Measurements from ENCODE around the gene MCCD1.
A peak's percentile ranks its signal among the peaks of the same experiment; 100 is the strongest.

The MCCD1 gene

DNA sequence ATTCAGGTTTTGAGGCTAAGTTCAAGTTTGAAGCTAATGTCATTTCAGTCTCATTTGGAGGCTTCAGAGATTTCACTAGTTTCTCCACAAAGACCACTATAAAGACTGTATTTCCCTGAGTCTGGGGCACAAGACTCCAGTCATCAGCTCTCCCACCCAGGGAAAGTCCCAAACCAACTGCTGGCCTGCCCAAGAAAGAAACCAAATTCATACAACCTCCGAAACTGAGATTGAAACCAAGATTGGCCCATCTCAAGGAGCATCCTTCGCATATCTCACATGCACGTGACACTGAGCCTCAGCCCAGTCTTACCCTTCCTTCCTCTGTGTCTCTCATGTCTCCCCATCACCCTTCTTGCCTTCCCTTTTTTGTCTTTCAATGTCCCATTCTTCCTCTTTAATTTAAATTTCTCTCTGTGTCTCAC is 39.8 kb downstream of the MCCD1 start:
- Histone ChIP-seq H3K9me3 (ENCODE audit: severe bottlenecking) (no peaks in the 10 kb centered on the region), H3K36me3 (no peaks in the 10 kb centered on the region), H3K4me3 (ENCODE audit: low read depth, low read length) (no peak overlapping the region), H3K27me3 (ENCODE audit: insufficient read depth, low read depth, severe bottlenecking) (no peaks in the 10 kb centered on the region), H3K27ac (no peak overlapping the region)
- TF ChIP-seq, protein P1, sequence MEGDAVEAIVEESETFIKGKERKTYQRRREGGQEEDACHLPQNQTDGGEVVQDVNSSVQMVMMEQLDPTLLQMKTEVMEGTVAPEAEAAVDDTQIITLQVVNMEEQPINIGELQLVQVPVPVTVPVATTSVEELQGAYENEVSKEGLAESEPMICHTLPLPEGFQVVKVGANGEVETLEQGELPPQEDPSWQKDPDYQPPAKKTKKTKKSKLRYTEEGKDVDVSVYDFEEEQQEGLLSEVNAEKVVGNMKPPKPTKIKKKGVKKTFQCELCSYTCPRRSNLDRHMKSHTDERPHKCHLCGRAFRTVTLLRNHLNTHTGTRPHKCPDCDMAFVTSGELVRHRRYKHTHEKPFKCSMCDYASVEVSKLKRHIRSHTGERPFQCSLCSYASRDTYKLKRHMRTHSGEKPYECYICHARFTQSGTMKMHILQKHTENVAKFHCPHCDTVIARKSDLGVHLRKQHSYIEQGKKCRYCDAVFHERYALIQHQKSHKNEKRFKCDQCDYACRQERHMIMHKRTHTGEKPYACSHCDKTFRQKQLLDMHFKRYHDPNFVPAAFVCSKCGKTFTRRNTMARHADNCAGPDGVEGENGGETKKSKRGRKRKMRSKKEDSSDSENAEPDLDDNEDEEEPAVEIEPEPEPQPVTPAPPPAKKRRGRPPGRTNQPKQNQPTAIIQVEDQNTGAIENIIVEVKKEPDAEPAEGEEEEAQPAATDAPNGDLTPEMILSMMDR (IDR thresholded peaks at IDR 0.05; ENCODE audit: low read depth, low read length): no peak
- DNase-seq: no peak

DNA sequence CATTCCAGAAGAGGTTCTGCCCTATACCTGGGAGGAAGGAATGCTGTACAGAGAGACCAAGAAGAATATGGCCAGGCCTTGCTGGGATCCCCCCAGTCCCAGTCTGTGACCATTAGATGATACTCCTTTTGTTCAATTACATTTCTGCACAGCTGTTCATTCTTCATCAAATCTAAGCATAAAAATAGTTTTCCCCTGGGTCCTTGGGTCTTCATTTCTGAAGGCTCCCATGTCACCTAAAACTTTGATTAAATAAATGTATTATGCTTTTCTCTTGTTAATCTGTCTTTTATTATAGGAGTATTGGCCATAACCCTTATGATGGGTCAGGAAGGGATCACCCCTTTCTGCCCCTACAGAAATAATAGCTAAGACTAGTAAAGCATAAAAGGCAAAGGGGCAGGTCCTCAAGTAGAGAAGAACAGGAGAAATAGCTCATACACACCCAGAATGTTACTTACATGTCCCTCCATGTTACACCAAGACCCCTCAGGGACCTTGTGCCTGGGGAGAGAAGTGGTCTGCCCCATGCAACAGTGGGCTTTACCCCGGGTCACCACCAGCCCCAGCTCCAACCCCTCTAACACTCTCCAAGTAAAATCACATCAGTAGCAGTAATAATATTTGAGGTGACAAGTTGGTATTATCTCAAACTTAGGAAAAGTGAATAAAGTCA is 41.2 kb downstream of the MCCD1 start:
- no peaks in the 10 kb centered on the region for H3K27me3 ChIP-seq (ENCODE audit: insufficient read depth, low read depth, severe bottlenecking)
- H3K27ac ChIP-seq: no peak overlapping the region
- H3K4me3 ChIP-seq (ENCODE audit: low read depth, low read length): no peak overlapping the region
- H3K36me3 ChIP-seq: no peaks in the 10 kb centered on the region
- no peaks in the 10 kb centered on the region for H3K9me3 ChIP-seq (ENCODE audit: severe bottlenecking)
- no peak for DNase-seq
- TF ChIP-seq, protein P1 (IDR thresholded peaks at IDR 0.05; ENCODE audit: low read depth, low read length): no peak

DNA sequence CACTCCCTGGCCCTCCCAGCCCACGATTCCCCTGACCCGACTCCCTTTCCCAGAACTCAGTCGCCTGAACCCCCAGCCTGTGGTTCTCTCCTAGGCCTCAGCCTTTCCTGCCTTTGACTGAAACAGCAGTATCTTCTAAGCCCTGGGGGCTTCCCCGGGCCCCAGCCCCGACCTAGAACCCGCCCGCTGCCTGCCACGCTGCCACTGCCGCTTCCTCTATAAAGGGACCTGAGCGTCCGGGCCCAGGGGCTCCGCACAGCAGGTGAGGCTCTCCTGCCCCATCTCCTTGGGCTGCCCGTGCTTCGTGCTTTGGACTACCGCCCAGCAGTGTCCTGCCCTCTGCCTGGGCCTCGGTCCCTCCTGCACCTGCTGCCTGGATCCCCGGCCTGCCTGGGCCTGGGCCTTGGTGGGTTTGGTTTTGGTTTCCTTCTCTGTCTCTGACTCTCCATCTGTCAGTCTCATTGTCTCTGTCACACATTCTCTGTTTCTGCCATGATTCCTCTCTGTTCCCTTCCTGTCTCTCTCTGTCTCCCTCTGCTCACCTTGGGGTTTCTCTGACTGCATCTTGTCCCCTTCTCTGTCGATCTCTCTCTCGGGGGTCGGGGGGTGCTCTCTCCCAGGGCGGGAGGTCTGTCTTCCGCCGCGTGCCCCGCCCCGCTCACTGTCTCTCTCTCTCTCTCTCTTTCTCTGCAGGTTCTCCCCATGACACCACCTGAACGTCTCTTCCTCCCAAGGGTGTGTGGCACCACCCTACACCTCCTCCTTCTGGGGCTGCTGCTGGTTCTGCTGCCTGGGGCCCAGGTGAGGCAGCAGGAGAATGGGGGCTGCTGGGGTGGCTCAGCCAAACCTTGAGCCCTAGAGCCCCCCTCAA is 43.5 kb downstream of the MCCD1 start, which contains the start of gene LTA:
Gene LTA (plus strand): TSS at position 249 of the 871 bp plus-strand sequence. CDS start 454 bp downstream, at position 703.
- H3K36me3 ChIP-seq: no peaks in the 10 kb centered on the region
- H3K27me3 ChIP-seq (ENCODE audit: insufficient read depth, low read depth, severe bottlenecking): no peaks in the 10 kb centered on the region
- H3K4me3 ChIP-seq (ENCODE audit: low read depth, low read length): no peak within 1 kb of the TSS
- DNase-seq: no peak
- TF ChIP-seq, protein P1 (IDR thresholded peaks at IDR 0.05; ENCODE audit: low read depth, low read length): no peak
- H3K27ac ChIP-seq: no peak within 1 kb of the TSS
- H3K9me3 ChIP-seq (ENCODE audit: severe bottlenecking): no peaks in the 10 kb centered on the region

DNA sequence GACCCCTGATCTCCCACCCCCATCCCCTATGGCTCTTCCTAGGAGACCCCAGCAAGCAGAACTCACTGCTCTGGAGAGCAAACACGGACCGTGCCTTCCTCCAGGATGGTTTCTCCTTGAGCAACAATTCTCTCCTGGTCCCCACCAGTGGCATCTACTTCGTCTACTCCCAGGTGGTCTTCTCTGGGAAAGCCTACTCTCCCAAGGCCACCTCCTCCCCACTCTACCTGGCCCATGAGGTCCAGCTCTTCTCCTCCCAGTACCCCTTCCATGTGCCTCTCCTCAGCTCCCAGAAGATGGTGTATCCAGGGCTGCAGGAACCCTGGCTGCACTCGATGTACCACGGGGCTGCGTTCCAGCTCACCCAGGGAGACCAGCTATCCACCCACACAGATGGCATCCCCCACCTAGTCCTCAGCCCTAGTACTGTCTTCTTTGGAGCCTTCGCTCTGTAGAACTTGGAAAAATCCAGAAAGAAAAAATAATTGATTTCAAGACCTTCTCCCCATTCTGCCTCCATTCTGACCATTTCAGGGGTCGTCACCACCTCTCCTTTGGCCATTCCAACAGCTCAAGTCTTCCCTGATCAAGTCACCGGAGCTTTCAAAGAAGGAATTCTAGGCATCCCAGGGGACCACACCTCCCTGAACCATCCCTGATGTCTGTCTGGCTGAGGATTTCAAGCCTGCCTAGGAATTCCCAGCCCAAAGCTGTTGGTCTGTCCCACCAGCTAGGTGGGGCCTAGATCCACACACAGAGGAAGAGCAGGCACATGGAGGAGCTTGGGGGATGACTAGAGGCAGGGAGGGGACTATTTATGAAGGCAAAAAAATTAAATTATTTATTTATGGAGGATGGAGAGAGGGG is 44.7 kb downstream of the MCCD1 start:
- TF ChIP-seq, protein P1 (IDR thresholded peaks at IDR 0.05; ENCODE audit: low read depth, low read length): no peak
- Histone ChIP-seq H3K27ac (no peak overlapping the region), H3K9me3 (ENCODE audit: severe bottlenecking) (no peaks in the 10 kb centered on the region), H3K4me3 (ENCODE audit: low read depth, low read length) (no peak overlapping the region), H3K36me3 (no peaks in the 10 kb centered on the region), H3K27me3 (ENCODE audit: insufficient read depth, low read depth, severe bottlenecking) (no peaks in the 10 kb centered on the region)
- DNase-seq: no peak

DNA sequence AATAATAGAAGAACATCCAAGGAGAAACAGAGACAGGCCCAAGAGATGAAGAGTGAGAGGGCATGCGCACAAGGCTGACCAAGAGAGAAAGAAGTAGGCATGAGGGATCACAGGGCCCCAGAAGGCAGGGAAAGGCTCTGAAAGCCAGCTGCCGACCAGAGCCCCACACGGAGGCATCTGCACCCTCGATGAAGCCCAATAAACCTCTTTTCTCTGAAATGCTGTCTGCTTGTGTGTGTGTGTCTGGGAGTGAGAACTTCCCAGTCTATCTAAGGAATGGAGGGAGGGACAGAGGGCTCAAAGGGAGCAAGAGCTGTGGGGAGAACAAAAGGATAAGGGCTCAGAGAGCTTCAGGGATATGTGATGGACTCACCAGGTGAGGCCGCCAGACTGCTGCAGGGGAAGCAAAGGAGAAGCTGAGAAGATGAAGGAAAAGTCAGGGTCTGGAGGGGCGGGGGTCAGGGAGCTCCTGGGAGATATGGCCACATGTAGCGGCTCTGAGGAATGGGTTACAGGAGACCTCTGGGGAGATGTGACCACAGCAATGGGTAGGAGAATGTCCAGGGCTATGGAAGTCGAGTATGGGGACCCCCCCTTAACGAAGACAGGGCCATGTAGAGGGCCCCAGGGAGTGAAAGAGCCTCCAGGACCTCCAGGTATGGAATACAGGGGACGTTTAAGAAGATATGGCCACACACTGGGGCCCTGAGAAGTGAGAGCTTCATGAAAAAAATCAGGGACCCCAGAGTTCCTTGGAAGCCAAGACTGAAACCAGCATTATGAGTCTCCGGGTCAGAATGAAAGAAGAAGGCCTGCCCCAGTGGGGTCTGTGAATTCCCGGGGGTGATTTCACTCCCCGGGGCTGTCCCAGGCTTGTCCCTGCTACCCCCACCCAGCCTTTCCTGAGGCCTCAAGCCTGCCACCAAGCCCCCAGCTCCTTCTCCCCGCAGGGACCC is 45.6 kb downstream of the MCCD1 start:
- Histone ChIP-seq H3K36me3 (no peaks in the 10 kb centered on the region), H3K4me3 (ENCODE audit: low read depth, low read length) (no peak overlapping the region), H3K27ac (no peak overlapping the region), H3K27me3 (ENCODE audit: insufficient read depth, low read depth, severe bottlenecking) (no peaks in the 10 kb centered on the region), H3K9me3 (ENCODE audit: severe bottlenecking) (no peaks in the 10 kb centered on the region)
- DNase-seq: no peak
- TF ChIP-seq, protein P1 (IDR thresholded peaks at IDR 0.05; ENCODE audit: low read depth, low read length): peak; percentile 48
